ENCODE data around the gene EVA1C. TPM values are rescaled to one million over a fixed set of nuclear protein-coding genes. Genes with fewer than 3 reads are reported as not detected.
A peak's percentile ranks its signal among the peaks of the same experiment; 100 is the strongest.

The EVA1C gene
- total and polyA plus RNA-seq, 2 experiments from 2014 or later, result 4.6 to 6.9 TPM

DNA sequence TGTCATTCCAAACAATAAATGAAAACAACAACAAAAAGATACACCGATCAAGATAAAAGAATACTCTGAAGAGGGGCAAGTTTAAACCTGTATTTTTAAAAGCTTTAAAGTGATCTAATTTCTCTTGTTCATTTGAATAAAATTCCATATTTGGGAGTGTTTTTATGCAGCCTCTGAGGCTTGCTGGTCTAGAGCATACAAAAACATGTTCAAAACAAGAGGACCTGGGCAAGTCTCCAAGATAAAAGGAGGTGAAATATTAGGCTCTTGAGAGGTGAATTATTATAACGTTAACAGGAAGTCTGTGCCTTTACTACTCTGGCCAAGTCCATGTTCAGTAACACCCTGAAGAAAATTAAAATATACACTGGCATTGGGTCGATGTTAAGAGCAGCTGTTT is 39.8 kb upstream of the EVA1C start:
- Histone ChIP-seq H3K9me2 (ENCODE audit: insufficient read depth) (no peaks in the 10 kb centered on the region), H2AFZ (no peak overlapping the region), H4K20me1 (replicated peaks; ENCODE audit: insufficient read depth) (peaks cover 4% of the 10 kb centered on the region; the same call in 1 of the 2 replicates), H3K27ac (ENCODE audit: low read depth) (peak overlapping the region; percentile 53; the same call in 1 of the 2 replicates), H3K27me3 (ENCODE audit: insufficient read depth) (no peaks in the 10 kb centered on the region), H3K4me2 (no peak overlapping the region), H3F3A (replicated peaks; ENCODE audit: low read depth) (no peaks in the 10 kb centered on the region), H3K4me1 (ENCODE audit: insufficient read depth) (no peaks in the 10 kb centered on the region), H3K79me2 (replicated peaks; ENCODE audit: insufficient read depth) (peaks cover 16% of the 10 kb centered on the region), H3K4me3 (no peak overlapping the region), H3K36me3 (ENCODE audit: insufficient read depth) (peaks cover 52% of the 10 kb centered on the region)
- no peaks in the 10 kb centered on the region for H3K9me3 Mint-ChIP-seq
- DNase-seq (ENCODE audit: low spot score) (no peak), ATAC-seq (no peak)
- H3K4me3 Mint-ChIP-seq, result no peak overlapping the region
- H3K4me1 Mint-ChIP-seq, result no peaks in the 10 kb centered on the region
- TF ChIP-seq, protein P1, sequence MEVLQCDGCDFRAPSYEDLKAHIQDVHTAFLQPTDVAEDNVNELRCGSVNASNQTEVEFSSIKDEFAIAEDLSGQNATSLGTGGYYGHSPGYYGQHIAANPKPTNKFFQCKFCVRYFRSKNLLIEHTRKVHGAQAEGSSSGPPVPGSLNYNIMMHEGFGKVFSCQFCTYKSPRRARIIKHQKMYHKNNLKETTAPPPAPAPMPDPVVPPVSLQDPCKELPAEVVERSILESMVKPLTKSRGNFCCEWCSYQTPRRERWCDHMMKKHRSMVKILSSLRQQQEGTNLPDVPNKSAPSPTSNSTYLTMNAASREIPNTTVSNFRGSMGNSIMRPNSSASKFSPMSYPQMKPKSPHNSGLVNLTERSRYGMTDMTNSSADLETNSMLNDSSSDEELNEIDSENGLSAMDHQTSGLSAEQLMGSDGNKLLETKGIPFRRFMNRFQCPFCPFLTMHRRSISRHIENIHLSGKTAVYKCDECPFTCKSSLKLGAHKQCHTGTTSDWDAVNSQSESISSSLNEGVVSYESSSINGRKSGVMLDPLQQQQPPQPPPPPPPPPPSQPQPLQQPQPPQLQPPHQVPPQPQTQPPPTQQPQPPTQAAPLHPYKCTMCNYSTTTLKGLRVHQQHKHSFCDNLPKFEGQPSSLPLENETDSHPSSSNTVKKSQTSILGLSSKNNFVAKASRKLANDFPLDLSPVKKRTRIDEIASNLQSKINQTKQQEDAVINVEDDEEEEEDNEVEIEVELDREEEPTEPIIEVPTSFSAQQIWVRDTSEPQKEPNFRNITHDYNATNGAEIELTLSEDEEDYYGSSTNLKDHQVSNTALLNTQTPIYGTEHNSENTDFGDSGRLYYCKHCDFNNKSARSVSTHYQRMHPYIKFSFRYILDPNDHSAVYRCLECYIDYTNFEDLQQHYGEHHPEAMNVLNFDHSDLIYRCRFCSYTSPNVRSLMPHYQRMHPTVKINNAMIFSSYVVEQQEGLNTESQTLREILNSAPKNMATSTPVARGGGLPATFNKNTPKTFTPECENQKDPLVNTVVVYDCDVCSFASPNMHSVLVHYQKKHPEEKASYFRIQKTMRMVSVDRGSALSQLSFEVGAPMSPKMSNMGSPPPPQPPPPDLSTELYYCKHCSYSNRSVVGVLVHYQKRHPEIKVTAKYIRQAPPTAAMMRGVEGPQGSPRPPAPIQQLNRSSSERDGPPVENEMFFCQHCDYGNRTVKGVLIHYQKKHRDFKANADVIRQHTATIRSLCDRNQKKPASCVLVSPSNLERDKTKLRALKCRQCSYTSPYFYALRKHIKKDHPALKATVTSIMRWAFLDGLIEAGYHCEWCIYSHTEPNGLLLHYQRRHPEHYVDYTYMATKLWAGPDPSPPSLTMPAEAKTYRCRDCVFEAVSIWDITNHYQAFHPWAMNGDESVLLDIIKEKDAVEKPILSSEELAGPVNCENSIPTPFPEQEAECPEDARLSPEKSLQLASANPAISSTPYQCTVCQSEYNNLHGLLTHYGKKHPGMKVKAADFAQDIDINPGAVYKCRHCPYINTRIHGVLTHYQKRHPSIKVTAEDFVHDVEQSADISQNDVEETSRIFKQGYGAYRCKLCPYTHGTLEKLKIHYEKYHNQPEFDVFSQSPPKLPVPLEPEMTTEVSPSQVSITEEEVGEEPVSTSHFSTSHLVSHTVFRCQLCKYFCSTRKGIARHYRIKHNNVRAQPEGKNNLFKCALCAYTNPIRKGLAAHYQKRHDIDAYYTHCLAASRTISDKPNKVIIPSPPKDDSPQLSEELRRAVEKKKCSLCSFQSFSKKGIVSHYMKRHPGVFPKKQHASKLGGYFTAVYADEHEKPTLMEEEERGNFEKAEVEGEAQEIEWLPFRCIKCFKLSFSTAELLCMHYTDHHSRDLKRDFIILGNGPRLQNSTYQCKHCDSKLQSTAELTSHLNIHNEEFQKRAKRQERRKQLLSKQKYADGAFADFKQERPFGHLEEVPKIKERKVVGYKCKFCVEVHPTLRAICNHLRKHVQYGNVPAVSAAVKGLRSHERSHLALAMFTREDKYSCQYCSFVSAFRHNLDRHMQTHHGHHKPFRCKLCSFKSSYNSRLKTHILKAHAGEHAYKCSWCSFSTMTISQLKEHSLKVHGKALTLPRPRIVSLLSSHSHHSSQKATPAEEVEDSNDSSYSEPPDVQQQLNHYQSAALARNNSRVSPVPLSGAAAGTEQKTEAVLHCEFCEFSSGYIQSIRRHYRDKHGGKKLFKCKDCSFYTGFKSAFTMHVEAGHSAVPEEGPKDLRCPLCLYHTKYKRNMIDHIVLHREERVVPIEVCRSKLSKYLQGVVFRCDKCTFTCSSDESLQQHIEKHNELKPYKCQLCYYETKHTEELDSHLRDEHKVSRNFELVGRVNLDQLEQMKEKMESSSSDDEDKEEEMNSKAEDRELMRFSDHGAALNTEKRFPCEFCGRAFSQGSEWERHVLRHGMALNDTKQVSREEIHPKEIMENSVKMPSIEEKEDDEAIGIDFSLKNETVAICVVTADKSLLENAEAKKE (CRISPR knock-in tag; IDR thresholded peaks at IDR 0.05), result no peak
- no peak for TF ChIP-seq STAT1 (IDR thresholded peaks at IDR 0.05; ENCODE audit: unreplicated experiment)
- TF ChIP-seq EZH2phosphoT487 (IDR thresholded peaks at IDR 0.05; ENCODE audit: unreplicated experiment), result no peak
- TF ChIP-seq EZH2 (IDR thresholded peaks at IDR 0.05; ENCODE audit: low read depth, unreplicated experiment), result no peak
- TF ChIP-seq, protein P2, sequence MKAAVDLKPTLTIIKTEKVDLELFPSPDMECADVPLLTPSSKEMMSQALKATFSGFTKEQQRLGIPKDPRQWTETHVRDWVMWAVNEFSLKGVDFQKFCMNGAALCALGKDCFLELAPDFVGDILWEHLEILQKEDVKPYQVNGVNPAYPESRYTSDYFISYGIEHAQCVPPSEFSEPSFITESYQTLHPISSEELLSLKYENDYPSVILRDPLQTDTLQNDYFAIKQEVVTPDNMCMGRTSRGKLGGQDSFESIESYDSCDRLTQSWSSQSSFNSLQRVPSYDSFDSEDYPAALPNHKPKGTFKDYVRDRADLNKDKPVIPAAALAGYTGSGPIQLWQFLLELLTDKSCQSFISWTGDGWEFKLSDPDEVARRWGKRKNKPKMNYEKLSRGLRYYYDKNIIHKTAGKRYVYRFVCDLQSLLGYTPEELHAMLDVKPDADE (IDR thresholded peaks at IDR 0.05), result no peak
- TF ChIP-seq POLR2AphosphoS5 (IDR thresholded peaks at IDR 0.05; ENCODE audit: low read depth), result no peak
- TF ChIP-seq JUNB (IDR thresholded peaks at IDR 0.05; ENCODE audit: unreplicated experiment), result no peak
- TF ChIP-seq, protein P3, sequence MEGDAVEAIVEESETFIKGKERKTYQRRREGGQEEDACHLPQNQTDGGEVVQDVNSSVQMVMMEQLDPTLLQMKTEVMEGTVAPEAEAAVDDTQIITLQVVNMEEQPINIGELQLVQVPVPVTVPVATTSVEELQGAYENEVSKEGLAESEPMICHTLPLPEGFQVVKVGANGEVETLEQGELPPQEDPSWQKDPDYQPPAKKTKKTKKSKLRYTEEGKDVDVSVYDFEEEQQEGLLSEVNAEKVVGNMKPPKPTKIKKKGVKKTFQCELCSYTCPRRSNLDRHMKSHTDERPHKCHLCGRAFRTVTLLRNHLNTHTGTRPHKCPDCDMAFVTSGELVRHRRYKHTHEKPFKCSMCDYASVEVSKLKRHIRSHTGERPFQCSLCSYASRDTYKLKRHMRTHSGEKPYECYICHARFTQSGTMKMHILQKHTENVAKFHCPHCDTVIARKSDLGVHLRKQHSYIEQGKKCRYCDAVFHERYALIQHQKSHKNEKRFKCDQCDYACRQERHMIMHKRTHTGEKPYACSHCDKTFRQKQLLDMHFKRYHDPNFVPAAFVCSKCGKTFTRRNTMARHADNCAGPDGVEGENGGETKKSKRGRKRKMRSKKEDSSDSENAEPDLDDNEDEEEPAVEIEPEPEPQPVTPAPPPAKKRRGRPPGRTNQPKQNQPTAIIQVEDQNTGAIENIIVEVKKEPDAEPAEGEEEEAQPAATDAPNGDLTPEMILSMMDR (conservative IDR thresholded peaks at IDR 0.05; ENCODE audit: low read depth in 2 of 2), result no peak
- TF ChIP-seq NANOG (IDR thresholded peaks at IDR 0.05; ENCODE audit: borderline replicate concordance), result no peak
- no peak for TF ChIP-seq CREB1 (CRISPR knock-in tag; IDR thresholded peaks at IDR 0.05; ENCODE audit: low read depth)
- TF ChIP-seq ZNF331 (CRISPR knock-in tag; IDR thresholded peaks at IDR 0.05; ENCODE audit: low read depth), result no peak
- no peak for TF ChIP-seq ZNF114 (CRISPR knock-in tag; IDR thresholded peaks at IDR 0.05)
- TF ChIP-seq, protein P4, sequence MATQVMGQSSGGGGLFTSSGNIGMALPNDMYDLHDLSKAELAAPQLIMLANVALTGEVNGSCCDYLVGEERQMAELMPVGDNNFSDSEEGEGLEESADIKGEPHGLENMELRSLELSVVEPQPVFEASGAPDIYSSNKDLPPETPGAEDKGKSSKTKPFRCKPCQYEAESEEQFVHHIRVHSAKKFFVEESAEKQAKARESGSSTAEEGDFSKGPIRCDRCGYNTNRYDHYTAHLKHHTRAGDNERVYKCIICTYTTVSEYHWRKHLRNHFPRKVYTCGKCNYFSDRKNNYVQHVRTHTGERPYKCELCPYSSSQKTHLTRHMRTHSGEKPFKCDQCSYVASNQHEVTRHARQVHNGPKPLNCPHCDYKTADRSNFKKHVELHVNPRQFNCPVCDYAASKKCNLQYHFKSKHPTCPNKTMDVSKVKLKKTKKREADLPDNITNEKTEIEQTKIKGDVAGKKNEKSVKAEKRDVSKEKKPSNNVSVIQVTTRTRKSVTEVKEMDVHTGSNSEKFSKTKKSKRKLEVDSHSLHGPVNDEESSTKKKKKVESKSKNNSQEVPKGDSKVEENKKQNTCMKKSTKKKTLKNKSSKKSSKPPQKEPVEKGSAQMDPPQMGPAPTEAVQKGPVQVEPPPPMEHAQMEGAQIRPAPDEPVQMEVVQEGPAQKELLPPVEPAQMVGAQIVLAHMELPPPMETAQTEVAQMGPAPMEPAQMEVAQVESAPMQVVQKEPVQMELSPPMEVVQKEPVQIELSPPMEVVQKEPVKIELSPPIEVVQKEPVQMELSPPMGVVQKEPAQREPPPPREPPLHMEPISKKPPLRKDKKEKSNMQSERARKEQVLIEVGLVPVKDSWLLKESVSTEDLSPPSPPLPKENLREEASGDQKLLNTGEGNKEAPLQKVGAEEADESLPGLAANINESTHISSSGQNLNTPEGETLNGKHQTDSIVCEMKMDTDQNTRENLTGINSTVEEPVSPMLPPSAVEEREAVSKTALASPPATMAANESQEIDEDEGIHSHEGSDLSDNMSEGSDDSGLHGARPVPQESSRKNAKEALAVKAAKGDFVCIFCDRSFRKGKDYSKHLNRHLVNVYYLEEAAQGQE (IDR thresholded peaks at IDR 0.05; ENCODE audit: unreplicated experiment), result no peak
- peaks cover 4% of the 10 kb centered on the region for H3K27me3 Mint-ChIP-seq (ENCODE audit: insufficient read depth, low read depth, poor library complexity)
- no peak overlapping the region for H3K27ac Mint-ChIP-seq
- H3K36me3 Mint-ChIP-seq (ENCODE audit: low read depth), result peaks cover 63% of the 10 kb centered on the region
